ENCODE measurements around the gene ANKRD27.
"Not testable (repeated sequence)": the region's sequence is repeated elsewhere in the genome, so short reads cannot be mapped to it uniquely, and the experiment has no call there.

ANKRD27 gene

DNA sequence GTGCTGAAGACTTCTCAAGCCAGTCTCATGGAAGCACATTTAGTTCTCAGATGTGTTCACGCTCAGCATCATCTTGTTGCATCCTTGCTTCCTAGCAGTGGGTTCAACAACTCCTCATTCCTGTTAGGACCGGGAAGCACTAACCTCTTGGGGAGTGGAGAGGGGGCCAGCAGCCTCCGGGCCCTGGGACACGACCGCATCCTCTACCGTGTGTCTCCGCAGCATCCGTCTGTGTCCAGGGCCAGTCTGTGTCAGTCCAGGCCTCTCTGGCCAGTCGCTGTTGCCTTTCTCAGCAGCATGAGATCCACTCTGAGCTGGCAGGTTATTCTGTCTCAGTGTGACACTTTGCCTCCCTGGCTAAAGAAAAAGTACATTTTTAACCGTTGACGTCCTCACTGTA lies 77.0 kb downstream of the ANKRD27 start:
- no peak for DNase-seq

DNA sequence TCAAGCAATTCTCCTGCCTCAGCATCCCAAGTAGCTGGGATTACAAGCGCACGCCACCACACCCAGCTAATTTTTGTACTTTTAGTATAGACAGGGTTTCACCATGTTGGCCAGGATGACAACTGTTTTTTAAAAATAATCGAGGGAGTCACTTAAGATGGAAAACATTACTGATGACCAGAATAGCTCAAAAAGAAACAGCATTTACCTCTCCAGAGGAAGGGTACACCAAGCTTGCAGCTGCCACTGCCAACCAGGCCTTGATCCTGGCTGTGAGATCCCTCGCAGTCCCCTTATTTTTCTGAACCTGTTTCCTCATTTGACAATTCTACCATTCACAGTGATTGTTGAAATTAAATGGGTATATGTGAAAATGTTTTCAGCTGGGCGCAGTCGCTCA lies 79.5 kb downstream of the ANKRD27 start:
- DNase-seq = no peak

DNA sequence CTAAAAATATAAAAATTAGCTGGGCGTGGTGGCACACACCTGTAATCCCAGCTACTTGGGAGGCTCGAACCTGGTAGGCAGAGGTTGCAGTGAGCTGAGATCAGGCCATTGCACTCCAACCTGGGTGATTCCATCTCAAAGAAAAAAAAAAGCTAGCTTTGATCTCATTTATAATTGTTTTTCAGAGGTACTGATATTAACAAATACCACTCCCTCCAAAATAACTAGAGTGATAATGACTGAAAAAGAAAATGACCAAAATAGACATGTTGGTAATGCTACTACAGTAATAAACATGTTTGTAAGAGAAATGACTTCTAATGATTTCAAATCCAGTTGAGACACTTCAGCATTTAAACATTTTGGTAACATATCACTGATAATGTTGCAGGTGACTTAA lies 81.0 kb downstream of the ANKRD27 start:
- DNase-seq = no peak

DNA sequence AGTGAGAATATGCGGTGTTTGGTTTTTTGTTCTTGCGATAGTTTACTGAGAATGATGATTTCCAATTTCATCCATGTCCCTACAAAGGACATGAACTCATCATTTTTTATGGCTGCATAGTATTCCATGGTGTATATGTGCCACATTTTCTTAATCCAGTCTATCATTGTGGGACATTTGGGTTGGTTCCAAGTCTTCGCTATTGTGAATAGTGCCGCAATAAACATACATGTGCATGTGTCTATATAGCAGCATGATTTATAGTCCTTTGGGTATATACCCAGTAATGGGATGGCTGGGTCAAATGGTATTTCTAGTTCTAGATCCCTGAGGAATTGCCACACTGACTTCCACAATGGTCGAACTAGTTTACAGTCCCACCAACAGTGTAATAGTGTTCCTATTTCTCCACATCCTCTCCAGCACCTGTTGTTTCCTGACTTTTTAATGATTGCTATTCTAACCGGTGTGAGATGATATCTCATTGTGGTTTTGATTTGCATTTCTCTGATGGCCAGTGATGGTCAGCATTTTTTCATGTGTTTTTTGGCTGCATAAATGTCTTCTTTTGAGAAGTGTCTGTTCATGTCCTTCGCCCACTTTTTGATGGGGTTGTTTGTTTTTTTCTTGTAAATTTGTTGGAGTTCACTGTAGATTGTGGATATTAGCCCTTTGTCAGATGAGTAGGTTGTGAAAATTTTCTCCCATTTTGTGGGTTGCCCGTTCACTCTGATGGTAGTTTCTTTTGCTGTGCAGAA lies 87.1 kb downstream of the ANKRD27 start:
- DNase-seq = not testable (repeated sequence)

DNA sequence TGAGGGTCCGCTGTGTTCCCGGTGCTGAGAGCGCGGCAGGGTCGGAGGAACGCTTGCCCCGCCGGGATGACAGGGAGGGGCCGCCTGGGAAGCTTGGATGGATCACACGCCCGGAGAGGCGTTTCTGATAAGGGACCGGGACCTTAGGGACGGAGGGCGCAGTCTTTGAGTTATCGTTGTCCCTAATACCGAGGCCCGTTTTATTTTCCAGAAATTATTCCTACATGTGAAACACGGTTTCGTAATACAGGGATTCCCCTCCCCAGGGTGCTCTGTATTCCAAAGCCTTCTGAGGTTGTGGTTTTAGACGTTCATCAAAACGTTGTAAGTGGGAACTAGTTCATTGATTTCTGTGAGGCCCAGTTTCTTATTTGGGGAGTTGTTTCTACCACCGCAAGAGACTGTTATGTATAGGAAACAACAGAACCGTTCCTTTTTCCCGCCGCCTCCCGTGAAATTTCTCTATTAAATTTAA lies 93.2 kb downstream of the ANKRD27 start:
- DNase-seq = peak; percentile 69

DNA sequence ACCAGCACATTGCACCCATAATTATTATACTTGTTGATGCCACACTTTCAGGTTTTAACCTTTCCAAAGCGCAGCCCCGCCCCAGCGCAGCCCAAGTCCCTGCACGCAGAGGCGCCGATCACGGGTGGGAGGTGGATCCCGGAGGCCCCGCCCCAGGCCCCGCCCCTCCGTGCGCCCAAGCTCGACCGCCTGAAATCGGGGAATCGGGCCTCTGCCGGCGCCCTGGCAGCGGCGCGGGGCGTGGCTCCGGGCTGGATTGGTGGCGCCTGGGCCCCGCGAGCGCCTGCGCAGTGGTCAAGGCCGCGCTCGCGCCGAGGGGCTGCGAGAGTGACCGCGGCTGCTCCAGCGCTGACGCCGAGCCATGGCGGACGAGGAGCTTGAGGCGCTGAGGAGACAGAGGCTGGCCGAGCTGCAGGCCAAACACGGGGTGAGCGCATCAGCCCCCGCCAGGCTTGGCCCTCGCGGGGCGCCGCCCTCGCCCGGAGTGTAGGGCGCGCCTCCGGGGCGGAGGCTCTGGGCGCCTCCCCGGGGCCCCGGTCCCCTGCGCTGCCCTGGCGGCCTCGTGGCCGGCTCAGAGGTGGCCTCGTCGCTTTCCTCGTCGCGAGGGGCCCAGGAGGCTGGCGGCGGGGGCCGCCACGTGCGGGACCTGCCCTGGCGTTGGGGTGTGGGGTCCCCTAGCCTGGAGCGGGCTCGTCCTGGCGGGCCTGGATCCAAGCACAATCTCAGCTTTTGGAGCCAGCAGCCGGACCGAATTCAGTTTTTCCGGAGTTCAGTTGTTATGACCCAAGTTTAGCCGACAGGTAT lies 93.9 kb downstream of the ANKRD27 start, which contains the start of gene PDCD5:
PDCD5 (plus strand) TSS at position 290 of the 804 bp plus-strand sequence; CDS start at position 362, 72 bp downstream.
- DNase-seq = peak; percentile 98

DNA sequence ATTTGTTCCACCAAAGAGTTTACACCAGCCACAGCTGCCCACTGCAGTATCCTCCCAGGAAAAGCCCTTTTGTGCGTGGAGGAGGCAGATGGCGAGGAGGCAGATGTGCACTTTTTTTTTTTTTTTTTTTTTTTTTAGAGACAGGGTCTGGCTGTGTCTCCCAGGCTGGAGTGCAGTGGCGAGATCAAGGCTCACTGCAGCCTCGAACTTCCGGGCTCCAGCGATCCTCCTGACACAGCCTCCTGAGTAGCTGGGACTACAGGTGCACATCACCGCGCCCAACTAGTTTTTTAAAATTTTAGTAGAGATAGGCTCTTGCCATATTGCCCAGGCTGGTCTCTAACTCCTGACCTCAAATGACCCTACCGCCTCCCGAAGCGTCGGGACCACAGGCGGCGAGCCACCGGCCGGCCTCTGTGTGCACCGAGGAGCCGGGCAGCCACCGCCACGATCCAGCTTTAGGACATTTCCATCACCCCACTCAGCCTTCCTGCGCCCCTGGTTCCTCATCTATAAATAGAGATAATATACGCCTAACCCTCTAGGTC lies 94.6 kb downstream of the ANKRD27 start:
- DNase-seq = no peak

DNA sequence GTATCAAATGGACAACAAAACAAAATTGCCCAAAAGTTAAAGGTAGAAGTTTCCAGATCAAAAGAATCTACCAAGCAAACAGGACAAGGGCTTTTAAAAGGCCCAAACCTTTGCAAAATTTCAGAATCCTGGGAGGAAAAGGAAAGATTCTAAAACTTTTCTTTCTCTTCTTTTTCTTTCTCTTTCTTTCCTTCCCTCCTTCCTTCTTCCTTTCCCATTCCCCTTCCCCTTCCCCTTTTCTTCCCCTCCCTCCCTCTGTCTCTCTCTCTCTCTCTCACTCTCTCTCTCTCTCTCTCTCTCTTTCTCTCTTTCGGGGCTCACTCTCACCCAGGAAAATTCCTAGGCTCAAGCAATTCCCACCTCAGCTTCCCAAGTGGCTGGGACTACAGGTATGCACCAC lies 98.2 kb downstream of the ANKRD27 start:
- DNase-seq = no peak

DNA sequence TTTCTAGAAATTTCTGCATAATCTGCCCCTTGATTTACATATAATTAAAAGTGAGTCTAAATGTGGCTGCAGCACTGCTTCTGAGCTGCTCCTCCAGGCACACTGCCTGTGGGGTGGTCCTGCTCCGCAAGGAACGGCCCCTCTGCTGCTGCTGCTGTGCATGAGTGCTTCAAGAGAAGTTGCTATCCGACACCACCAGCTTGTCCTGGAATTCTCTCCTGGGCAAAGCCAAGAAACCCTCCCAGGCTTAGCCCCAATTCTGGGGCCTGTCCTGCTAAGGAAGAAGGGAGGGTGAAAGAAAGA lies 101.5 kb downstream of the ANKRD27 start:
- no peak for DNase-seq

DNA sequence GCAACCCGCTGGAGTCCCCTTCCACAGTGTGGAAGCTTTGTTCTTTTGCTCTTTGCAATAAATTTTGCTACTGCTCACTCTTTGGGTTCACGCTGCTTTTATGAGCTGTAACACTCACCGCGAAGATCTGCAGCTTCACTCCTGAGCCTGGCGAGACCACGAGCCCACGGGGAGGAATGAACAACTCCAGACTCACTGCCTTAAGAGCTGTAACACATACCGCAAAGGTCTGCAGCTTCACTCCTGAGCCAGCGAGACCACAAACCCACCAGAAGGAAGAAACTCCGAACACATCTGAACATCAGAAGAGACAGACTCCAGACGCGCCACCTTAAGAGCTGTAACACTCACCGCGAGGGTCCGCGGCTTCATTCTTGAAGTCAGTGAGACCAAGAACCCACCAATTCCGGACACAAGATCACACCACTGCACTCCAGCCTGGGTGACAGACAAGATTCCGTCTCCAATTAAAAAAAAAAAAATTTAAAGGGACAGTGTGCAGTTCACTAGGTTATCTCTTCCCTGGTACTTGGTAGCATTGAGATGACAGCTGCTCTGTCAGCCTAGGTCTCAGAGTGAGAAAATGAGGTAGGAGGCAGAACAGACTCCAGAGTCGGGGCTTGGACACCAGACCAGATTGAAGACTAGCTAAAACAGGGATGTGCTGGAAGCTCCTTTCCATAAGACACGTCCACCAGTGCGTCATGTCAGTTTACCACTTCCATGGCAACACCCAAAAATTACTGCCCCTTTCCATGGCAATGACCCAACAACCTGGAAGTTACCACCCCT lies 102.1 kb downstream of the ANKRD27 start:
- DNase-seq = not testable (repeated sequence)

DNA sequence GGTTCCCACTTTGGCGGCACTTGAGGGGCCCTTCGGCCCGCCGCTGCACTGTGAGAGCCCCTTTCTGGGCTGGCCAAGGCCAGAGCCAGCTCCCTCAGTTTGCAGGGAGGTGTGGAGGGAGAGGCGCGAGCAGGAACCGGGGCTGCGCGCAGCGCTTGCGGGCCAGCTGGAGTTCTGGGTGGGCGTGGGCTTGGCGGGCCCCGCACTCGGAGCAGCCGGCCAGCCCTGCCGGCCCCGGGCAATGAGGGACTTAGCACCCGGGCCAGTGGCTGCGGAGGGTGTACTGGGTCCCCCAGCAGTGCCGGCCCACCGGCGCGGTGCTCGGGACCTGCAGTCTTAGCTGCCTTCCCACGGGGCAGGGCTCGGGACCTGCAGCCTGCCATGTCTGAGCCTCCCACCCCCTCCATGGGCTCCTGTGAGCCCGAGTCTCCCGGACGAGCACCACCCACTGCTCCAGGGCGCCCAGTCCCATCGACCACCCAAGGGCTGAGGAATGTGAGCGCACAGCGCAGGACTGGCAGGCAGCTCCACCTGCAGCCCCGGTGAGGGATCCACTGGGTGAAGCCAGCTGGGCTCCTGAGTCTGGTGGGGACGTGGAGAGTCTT lies 103.4 kb downstream of the ANKRD27 start:
- DNase-seq = not testable (repeated sequence)

DNA sequence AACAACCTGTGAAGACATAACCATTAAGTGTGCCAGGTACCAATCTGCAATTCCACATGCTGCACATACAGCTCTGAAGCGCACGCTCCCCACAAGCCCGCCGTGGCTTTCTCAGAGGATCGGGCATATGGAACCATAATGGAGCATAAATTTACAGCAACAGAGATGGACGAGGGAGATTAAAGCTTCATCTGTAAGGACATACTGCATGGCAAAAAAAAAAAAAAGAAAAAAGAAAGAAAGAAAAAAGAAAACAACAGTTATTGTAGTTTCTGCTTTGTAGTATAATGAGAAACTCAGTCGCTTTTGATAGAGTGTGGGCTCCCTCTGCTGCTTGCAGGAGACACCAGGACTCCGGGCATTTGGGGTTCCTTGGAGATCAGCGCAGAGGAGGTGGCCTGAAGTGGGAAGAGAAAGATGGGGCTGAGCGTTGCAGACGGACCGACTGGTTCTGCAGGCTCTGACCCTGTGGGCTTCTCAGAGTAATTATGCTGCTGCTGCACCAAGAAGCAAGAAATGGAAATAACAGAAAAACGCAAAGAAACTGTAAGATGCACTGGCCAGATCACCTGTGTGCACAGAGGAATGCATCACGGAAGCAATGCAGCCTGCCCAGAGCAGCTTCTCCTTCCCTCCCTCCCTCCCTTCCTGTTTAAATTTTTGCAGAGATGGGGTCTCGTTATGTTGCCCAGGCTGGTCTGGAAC lies 104.7 kb downstream of the ANKRD27 start:
- DNase-seq = peak; percentile 50

DNA sequence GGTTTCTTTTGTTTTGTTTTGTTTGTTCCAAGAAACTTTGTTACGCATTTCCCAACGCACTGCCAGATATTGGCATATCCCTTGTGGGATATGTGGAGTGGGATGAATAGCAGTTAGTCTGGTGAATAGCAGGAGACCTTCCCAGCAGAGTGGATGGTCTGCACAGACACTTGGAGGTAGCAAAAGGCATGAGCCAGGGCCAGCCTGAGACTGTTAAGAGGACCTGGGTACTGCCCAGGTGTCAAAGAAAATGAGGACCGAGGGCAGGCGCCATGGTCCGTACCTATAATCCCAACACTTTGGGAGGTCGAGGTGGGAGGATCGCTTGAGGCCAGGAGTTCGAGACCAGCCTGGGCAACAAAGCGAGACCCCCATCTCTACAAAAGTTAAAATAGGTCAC lies 107.5 kb downstream of the ANKRD27 start:
- no peak for DNase-seq

DNA sequence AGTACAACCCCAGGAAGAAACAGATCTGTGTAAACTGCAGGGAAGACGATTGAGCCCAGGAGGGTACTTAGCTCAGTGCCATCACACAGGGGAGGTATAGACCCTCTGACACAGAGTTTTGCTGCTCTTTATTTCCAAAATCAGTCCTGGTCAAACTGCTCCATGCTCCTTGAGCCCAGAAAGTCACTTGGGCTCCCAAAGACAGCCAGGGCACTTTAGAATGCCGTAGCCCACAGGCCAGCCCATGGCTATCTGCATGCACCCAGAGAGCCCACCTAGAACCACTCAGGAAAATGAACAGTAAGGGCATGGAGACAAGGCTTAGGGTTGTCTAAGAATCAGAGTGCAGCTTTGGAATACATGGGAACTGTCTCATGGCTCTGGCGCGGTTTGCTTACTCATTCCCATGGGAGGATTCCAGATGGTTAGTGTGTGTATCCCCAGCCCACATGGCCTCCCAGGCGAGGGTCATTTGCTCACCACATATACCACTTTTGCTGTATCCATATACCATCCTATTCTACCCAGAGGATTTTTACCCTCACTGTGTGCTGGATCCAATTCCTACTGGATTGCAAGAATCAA lies 108.6 kb downstream of the ANKRD27 start:
- DNase-seq = no peak

DNA sequence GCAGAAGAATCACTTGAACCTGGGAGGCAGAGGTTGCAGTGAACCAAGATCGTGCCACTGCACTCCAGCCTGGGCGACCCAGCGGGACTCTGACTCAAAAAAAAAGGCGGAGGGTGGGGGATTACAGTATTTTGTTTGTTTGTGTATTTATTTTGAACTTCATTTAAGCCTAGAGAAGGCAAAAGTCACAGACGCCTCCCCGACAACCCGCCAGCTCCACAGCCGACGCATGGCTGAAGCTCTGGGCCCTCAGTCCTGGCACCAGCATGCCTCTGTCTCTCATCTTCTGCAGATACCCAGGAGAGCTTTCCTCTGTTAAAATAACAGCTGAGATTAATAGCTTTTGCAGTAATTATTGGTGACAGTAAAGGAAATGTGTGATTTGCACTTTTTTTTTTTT lies 111.2 kb downstream of the ANKRD27 start:
- no peak for DNase-seq

DNA sequence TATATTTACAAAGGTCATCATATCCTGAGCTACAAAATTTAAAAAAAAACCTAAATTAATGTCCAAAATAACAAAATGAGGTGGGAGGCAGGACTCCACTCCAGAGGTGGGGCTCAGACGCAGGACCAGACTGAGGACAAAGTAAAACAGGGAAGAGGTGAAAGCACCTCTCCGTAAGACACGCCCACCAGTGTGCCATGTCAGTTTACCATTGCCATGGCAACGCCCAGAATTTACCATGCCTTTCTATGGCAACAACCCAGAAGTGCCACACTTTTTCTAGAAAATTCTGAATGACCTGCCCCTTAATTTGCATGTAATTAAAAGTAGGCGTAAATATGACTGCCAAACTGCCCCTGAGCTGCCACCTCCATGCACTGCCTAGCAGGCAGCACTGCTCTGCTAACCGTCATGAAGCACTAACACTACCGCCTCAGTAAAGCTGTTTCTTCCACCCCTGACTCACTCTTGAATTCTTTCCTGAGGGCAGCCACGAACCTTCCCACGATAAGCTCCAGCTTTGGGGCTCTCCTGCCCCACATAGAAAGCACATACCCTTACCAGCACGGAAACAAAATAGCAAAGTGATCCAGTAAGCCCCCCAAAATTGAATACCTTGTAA lies 116.3 kb downstream of the ANKRD27 start:
- no peak for DNase-seq

DNA sequence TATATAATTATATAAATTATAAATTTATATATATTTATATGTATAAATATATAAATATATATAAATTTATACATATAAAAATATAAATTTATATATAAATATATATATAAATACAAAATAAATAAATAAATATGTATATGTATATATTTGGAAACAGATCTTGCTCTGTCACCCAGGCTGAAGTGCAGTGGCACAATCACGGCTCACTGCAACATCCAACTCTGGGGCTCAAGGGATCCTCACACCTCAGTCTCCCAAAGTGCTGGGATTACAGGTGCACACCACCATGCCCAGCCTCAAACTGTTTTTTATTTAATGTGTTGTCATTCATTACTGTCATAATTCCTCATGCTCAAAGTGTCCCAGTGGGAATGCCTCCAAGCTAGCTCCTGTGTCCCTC lies 119.2 kb downstream of the ANKRD27 start:
- no peak for DNase-seq

DNA sequence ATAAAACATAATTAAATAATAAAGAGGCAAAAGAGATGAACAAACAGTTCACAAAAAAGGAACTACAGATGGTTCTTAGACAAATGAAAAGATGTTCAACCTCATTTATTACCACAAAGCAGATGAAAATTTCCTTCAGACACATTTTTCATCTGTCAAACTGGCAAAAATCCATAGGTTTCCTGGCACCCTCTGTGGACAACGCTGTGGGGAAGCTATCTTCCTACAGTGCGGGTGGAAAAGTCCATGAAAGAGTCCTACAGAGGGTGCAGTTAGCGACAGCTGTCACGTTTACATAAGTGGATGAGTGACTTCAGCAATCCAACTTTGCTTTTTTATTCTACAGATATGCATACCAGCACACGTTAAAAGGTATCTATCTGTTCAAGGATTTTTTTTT lies 124.3 kb downstream of the ANKRD27 start:
- DNase-seq = no peak
